ENCODE measurements around the gene TELO2.
"Not testable (repeated sequence)": the region's sequence is repeated elsewhere in the genome, so short reads cannot be mapped to it uniquely, and the experiment has no call there.

The TELO2 gene

GRCh38 chr16:1458977-1459341 is 34.2 kb upstream of the TELO2 start:
- H3K27ac ChIP-seq (ENCODE audit: low read depth, low read length): no peak overlapping the region
- WGBS: 93% methylated on average over 14 of the region's 14 CpGs
- peaks cover 45% of the 10 kb centered on the region for H3K36me3 ChIP-seq (ENCODE audit: insufficient read depth, low read length)
- no peaks in the 10 kb centered on the region for H3K27me3 ChIP-seq (ENCODE audit: insufficient read depth, low read length)
- H3K4me1 ChIP-seq (ENCODE audit: insufficient read depth, low read length): no peaks in the 10 kb centered on the region
- H3K9ac ChIP-seq (ENCODE audit: low read depth, low read length): no peak overlapping the region
- no peaks in the 10 kb centered on the region for H3K9me3 ChIP-seq (ENCODE audit: insufficient read depth, low read depth, low read length)
- H3K4me3 ChIP-seq (ENCODE audit: low read length): no peak overlapping the region

- peaks cover 36% of the 10 kb centered on the region for H3K36me3 ChIP-seq (ENCODE audit: insufficient read depth, low read length)
- WGBS: 92% methylated on average over 9 of the region's 10 CpGs
Observed at GRCh38 chr16:1459967-1460366, 33.2 kb upstream of the TELO2 start.

GRCh38 chr16:1460602-1461138 is 32.5 kb upstream of the TELO2 start:
- Histone ChIP-seq H3K4me1 (ENCODE audit: insufficient read depth, low read length) (no peaks in the 10 kb centered on the region), H3K36me3 (ENCODE audit: insufficient read depth, low read length) (peaks cover 30% of the 10 kb centered on the region), H3K4me3 (ENCODE audit: low read length) (no peak overlapping the region), H3K9me3 (ENCODE audit: insufficient read depth, low read depth, low read length) (no peaks in the 10 kb centered on the region), H3K9ac (ENCODE audit: low read depth, low read length) (no peak overlapping the region), H3K27ac (ENCODE audit: low read depth, low read length) (no peak overlapping the region), H3K27me3 (ENCODE audit: insufficient read depth, low read length) (no peaks in the 10 kb centered on the region)
- 94% methylated on average over 30 of the region's 30 CpGs for WGBS

More at GRCh38 chr16:1459967-1460366, 33.2 kb upstream of the TELO2 start:
- H3K27ac ChIP-seq (ENCODE audit: low read depth, low read length): no peak overlapping the region
- no peaks in the 10 kb centered on the region for H3K27me3 ChIP-seq (ENCODE audit: insufficient read depth, low read length)
- H3K4me3 ChIP-seq (ENCODE audit: low read length): no peak overlapping the region
- H3K9me3 ChIP-seq (ENCODE audit: insufficient read depth, low read depth, low read length): no peaks in the 10 kb centered on the region
- H3K4me1 ChIP-seq (ENCODE audit: insufficient read depth, low read length): no peaks in the 10 kb centered on the region
- no peak overlapping the region for H3K9ac ChIP-seq (ENCODE audit: low read depth, low read length)

GRCh38 chr16:1461146-1461545 is 32.0 kb upstream of the TELO2 start:
- Histone ChIP-seq H3K9me3 (ENCODE audit: insufficient read depth, low read depth, low read length) (no peaks in the 10 kb centered on the region), H3K9ac (ENCODE audit: low read depth, low read length) (no peak overlapping the region), H3K36me3 (ENCODE audit: insufficient read depth, low read length) (peaks cover 29% of the 10 kb centered on the region), H3K4me1 (ENCODE audit: insufficient read depth, low read length) (no peaks in the 10 kb centered on the region), H3K27me3 (ENCODE audit: insufficient read depth, low read length) (no peaks in the 10 kb centered on the region), H3K4me3 (ENCODE audit: low read length) (no peak overlapping the region), H3K27ac (ENCODE audit: low read depth, low read length) (no peak overlapping the region)
- WGBS: 93% methylated on average over 24 of the region's 24 CpGs

GRCh38 chr16:1464196-1464893 is 28.8 kb upstream of the TELO2 start:
- H3K9me3 ChIP-seq (ENCODE audit: insufficient read depth, low read depth, low read length): no peaks in the 10 kb centered on the region
- H3K27me3 ChIP-seq (ENCODE audit: insufficient read depth, low read length): no peaks in the 10 kb centered on the region
- no peaks in the 10 kb centered on the region for H3K4me1 ChIP-seq (ENCODE audit: insufficient read depth, low read length)
- peaks cover 14% of the 10 kb centered on the region for H3K36me3 ChIP-seq (ENCODE audit: insufficient read depth, low read length)
- no peak overlapping the region for H3K4me3 ChIP-seq (ENCODE audit: low read length)
- no peak overlapping the region for H3K27ac ChIP-seq (ENCODE audit: low read depth, low read length)
- no peak overlapping the region for H3K9ac ChIP-seq (ENCODE audit: low read depth, low read length)
- WGBS: 94% methylated on average over 41 of the region's 41 CpGs

- Histone ChIP-seq H3K27ac (ENCODE audit: low read depth, low read length) (no peak overlapping the region), H3K4me3 (ENCODE audit: low read length) (no peak overlapping the region), H3K9me3 (ENCODE audit: insufficient read depth, low read depth, low read length) (no peaks in the 10 kb centered on the region), H3K27me3 (ENCODE audit: insufficient read depth, low read length) (no peaks in the 10 kb centered on the region), H3K4me1 (ENCODE audit: insufficient read depth, low read length) (no peaks in the 10 kb centered on the region), H3K36me3 (ENCODE audit: insufficient read depth, low read length) (peaks cover 13% of the 10 kb centered on the region), H3K9ac (ENCODE audit: low read depth, low read length) (no peak overlapping the region; the same call in 1 of the 2 replicates)
- 92% methylated on average over 33 of the region's 33 CpGs for WGBS
Observed at GRCh38 chr16:1464894-1465566, 28.1 kb upstream of the TELO2 start.

- Histone ChIP-seq H3K9ac (ENCODE audit: low read depth, low read length) (no peak overlapping the region), H3K36me3 (ENCODE audit: insufficient read depth, low read length) (peaks cover 8% of the 10 kb centered on the region), H3K4me1 (ENCODE audit: insufficient read depth, low read length) (no peaks in the 10 kb centered on the region), H3K4me3 (ENCODE audit: low read length) (no peak overlapping the region), H3K27ac (ENCODE audit: low read depth, low read length) (no peak overlapping the region), H3K9me3 (ENCODE audit: insufficient read depth, low read depth, low read length) (no peaks in the 10 kb centered on the region), H3K27me3 (ENCODE audit: insufficient read depth, low read length) (no peaks in the 10 kb centered on the region)
- 96% methylated on average over 13 of the region's 13 CpGs for WGBS
Observed at GRCh38 chr16:1465567-1465915, 27.6 kb upstream of the TELO2 start.

GRCh38 chr16:1466054-1466453 is 27.1 kb upstream of the TELO2 start:
- Histone ChIP-seq H3K36me3 (ENCODE audit: insufficient read depth, low read length) (peaks cover 4% of the 10 kb centered on the region; the same call in 1 of the 2 replicates), H3K9me3 (ENCODE audit: insufficient read depth, low read depth, low read length) (no peaks in the 10 kb centered on the region), H3K27ac (ENCODE audit: low read depth, low read length) (no peak overlapping the region), H3K4me3 (ENCODE audit: low read length) (no peak overlapping the region), H3K4me1 (ENCODE audit: insufficient read depth, low read length) (no peaks in the 10 kb centered on the region; the same call in 1 of the 2 replicates), H3K9ac (ENCODE audit: low read depth, low read length) (no peak overlapping the region), H3K27me3 (ENCODE audit: insufficient read depth, low read length) (no peaks in the 10 kb centered on the region)
- 96% methylated on average over 24 of the region's 24 CpGs for WGBS

- no peaks in the 10 kb centered on the region for H3K27me3 ChIP-seq (ENCODE audit: insufficient read depth, low read length)
- H3K9me3 ChIP-seq (ENCODE audit: insufficient read depth, low read depth, low read length): no peaks in the 10 kb centered on the region
- H3K9ac ChIP-seq (ENCODE audit: low read depth, low read length): no peak overlapping the region
- no peaks in the 10 kb centered on the region; the same call in 1 of the 2 replicates for H3K4me1 ChIP-seq (ENCODE audit: insufficient read depth, low read length)
- no peaks in the 10 kb centered on the region for H3K36me3 ChIP-seq (ENCODE audit: insufficient read depth, low read length)
- no peak overlapping the region for H3K4me3 ChIP-seq (ENCODE audit: low read length)
- WGBS: 92% methylated on average over 14 of the region's 14 CpGs
- H3K27ac ChIP-seq (ENCODE audit: low read depth, low read length): no peak overlapping the region
Observed at GRCh38 chr16:1466968-1467521, 26.1 kb upstream of the TELO2 start.

- WGBS: 94% methylated on average over 22 of the region's 22 CpGs
- Histone ChIP-seq H3K4me1 (ENCODE audit: insufficient read depth, low read length) (no peaks in the 10 kb centered on the region; the same call in 1 of the 2 replicates), H3K27me3 (ENCODE audit: insufficient read depth, low read length) (no peaks in the 10 kb centered on the region), H3K27ac (ENCODE audit: low read depth, low read length) (no peak overlapping the region), H3K9me3 (ENCODE audit: insufficient read depth, low read depth, low read length) (no peaks in the 10 kb centered on the region), H3K4me3 (ENCODE audit: low read length) (no peak overlapping the region), H3K9ac (ENCODE audit: low read depth, low read length) (no peak overlapping the region), H3K36me3 (ENCODE audit: insufficient read depth, low read length) (no peaks in the 10 kb centered on the region)
Observed at GRCh38 chr16:1468426-1468810, 24.7 kb upstream of the TELO2 start.

GRCh38 chr16:1469141-1469540 is 24.0 kb upstream of the TELO2 start:
- not testable (repeated sequence) for H3K4me3 ChIP-seq (ENCODE audit: low read length); H3K36me3 ChIP-seq (ENCODE audit: insufficient read depth, low read length); H3K27me3 ChIP-seq (ENCODE audit: insufficient read depth, low read length); H3K4me1 ChIP-seq (ENCODE audit: insufficient read depth, low read length); H3K9me3 ChIP-seq (ENCODE audit: insufficient read depth, low read depth, low read length); H3K9ac ChIP-seq (ENCODE audit: low read depth, low read length); H3K27ac ChIP-seq (ENCODE audit: low read depth, low read length)
- 90% methylated on average over 4 of the region's 5 CpGs for WGBS
